HG02763 (cell line): ENCODE measurements around the gene ZNF444.

Source experiments
- ATAC-seq: cut with Tn5 transposase; IDR thresholded peaks from one replicate; pipeline ENCODE4 v1.9.1; 2021; ENCODE audit warnings: mild to moderate bottlenecking, moderate library complexity; ENCODE audit not compliant: unreplicated experiment

ZNF444 gene

DNA sequence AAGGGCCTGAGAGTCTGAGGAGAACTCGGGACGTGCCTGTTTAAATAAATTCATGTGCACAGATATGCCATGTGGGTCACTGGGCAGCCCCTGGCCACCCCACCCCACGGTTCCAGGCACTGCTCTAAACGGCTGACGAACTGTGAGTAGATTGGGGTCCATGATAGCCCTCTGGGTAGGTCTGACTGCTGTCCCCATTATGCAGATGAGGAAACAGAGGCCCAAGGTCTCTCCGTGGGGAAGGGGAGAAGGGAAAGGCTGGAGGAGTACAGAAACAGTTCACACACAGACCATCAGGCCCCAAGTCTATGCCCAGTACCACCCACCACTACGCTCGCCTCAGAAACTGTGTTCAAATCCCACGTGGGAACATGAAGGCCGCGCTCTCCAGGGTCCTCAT lies 34.1 kb upstream of the ZNF444 start:
- ATAC-seq = no peak

DNA sequence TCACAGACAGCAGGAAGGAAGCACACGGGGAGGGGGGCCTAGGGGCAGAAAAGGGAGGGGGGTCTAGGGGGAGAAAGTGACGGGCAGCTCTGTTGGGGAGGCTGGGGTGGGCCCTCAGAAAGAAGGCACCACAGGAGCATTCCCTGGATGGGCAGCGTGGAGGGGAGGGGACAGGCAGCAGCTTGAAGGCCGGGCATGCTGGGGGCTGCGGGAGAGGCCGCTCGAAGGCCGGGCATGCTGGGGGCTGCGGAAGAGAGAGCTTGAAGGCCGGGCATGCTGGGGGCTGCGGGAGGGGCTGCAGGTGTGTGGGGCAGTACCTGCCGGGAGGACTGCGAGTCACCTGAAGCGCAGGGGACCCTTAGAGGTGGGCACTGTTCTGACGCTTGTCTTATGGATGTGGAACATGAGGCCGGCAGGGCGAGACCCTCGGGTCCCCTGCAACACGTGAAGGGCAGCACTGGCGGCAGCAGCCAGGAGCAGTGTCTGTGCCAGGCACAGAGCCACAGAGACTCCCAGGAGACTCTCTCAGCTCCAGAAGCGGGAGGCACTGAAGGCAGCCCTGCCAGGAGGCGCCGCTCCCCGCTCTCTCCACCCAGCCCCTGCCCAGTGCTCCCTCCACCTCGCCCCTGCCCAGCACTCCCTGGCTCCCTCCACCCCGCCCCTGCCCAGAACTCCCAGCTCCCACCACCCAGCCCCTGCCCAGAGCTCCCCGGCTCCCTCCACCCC lies 33.3 kb upstream of the ZNF444 start:
- ATAC-seq = no peak

DNA sequence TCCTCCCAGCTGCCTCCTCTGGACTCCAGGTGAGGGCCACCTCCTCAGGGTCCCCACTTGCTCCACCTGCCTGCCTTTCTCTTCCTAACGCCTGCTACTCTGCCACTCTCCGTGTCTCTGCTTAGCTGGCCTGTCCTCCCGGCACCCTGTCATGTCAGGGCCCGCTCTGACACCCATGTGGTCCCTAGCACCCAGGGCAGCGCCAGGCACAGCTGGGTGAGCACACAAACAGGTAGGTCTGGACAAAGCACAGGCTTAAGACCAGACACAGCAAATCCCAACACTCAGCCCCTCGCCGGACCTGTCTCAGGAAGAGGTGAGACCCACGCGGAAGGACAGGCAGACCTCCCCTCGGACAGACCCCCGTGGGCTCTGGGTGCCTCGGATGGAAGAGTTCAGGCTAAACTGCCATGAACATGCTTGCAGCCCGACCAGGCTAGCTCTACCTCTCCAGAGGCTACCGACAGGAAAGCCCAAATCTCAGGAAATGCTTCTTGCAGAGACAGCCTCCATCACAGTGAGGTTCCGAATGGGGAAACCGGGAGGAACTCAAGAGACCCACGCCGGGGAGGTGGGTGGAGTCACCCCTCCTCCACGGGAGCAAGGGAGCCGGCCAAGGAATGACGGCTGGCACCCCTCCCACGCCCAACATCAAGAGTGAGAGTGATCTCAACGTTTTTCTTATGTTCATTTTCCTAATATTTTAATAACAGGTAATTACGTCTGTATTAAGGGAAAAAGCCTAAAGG lies 32.5 kb upstream of the ZNF444 start:
- ATAC-seq = no peak

DNA sequence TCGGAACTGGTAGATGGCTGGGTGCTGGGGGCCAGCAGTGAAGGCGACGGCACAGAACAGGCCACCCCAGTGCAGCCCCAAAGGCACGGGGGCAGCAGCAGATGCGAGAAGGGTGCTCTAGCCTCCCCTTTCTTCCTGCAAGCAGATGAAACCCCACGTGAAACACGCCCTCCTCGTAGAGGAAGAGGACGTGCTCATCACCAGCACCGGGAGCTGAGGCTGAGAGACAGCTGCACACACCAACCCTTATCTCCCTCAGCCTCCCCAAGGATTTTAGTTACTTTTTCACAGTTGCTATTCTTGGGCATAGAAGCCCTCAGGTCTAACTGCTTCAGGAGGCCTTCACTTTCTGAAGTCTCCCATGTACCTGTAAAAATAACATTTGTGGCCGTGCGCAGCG lies 31.9 kb upstream of the ZNF444 start:
- no peak for ATAC-seq

DNA sequence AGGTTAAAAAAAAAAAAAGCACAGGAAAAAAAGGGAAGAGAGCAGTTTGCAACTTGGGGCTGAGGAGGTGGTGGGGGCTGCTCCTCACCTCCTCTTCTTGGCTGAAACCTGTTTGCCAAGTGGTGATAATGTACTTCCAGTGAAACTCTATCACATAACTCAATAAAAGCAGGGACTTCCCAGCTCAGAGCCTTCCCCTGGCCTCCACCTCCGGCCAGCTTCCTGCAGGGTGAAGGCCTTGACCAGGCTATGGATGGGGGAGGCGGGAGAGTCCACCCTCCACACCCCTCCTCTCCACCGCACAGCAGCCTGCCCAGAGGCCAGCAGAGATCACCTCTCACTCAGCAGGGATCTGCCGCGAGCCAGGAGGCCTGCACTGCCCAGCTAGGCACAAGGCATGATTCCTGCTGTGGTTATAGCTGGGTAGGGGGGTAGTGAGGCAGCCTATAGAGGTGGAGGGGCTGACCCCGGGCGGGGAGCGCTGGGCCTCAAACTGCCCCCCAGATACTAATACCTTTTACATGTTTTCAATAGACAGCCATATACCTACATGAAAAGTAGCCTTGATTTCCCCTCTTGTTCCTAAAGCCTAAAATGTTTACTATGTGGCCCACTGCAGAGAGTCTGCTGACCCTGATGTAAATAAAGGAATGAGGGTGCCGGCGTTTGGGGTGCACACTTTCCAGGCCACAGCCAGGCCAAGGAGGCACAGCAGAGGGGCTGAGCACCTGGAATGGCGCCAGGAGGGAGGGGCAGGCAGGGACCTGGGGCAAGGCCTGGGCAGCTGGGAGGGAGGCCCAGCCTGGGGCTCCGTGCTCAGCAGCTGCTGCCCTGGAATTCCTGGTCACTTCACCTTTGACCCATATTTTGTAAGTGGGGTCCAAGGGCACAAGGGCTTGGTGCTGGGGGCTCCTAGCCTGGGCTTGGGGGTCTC lies 30.3 kb upstream of the ZNF444 start:
- no peak for ATAC-seq

DNA sequence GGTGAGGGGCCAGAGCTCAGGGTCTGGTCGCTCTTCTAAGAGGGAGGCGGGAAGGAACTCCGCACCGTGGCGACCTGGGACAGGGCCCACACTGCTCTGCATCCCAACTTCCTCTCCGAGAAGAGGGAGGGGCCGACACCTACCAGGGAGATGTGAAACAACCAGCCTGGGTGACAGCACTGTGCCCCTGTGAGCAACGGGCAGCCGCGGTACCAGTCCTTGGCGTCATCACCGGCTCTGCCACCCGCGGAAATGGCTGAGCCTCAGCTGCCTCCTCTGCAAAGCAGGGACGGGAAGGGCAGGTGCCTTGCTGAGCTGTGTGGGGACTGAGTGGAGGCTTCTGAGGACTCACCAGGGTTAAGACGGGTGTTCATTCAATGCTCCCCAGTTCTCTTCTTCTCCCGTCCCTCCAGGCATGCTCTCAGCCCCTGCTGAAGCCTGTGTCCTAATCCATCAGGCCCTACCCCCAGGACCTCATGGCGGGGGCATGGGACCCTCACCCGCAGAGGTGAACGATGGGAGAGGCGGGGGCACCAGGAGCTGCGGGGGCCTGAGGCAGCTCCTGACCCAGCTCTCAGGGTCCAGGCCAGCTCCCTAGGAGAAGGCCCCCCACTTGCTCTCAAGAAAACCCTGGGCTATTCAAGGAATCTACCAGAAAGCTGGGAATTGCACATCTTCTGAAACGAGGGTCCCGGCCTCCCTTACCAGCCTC lies 29.3 kb upstream of the ZNF444 start:
- ATAC-seq = peak; percentile 70

DNA sequence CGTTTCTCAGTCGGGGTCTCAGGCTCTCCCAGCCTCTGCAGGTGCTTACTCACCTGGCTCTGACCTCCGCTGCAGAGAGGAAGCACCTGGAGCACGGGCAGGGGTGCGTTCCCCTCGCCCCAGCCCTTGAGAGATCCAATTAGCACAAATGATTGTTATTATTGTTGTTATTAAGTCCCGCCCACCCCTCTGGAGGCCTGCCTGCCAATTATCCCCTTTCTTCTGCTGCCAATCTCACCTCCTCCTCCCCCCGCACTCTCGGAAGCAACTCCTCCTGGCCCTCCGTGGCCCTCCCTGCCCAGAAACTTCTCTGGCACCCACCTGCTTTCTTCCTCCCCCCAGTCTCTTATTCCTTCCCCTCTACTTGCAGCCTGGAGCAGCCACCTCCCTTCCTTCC lies 28.8 kb upstream of the ZNF444 start:
- ATAC-seq = no peak

DNA sequence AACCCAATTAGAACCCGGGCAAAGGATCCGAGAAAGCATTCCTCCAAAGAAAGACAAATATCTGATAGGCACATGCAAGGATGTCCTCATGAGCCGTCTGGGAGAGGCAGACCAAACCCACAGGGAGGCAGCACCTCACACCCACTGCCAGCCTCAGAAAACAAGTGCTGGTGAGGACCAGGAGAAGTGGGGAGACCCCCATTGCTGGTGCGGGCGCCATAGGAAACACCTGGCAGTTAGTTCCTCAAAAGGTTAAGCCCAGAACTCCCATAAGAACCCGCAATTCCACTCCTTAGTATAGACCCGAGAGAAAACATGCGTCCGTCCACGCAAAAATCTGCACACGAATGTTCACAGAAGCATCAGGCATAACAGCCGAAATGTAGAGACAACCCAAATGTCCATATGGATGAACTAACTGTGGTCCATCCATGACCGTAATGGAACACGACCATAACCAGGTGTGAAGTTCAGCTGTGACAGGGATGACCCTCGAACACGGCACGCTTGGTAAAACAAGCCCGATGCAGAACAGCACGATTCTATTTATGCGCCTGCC lies 27.9 kb upstream of the ZNF444 start:
- no peak for ATAC-seq

DNA sequence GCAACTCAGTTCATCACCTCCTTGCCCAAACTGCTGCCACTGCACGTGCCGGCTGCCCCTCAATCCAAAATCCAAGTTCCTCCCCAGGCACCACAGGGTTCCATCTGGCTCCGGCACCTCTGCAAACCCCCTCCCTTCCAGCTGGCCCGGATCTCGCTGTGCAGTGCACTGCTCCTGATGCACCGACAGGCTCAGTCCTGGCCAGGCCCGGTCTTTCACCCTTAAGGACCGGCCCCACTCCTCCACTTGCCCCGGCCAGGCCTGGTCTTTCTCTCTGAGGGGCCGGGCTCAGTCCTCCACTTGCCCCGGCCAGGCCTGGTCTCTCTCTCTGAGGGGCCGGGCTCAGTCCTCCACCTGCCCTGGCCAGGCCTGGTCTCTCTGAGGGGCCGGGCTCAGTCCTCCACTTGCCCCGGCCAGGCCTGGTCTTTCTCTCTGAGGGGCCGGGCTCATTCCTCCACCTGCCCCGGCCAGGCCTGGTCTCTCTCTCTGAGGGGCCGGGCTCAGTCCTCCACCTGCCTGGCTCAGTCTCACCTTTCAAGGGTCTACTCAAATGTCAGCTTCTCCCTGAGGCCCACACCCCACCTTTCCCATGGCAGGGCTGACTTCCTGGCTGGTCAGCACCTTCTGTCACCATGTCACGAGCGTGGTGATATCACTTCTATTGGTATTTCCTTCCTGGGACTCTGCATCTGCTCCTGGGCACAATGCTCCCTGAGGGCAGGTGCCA lies 26.9 kb upstream of the ZNF444 start:
- no peak for ATAC-seq

DNA sequence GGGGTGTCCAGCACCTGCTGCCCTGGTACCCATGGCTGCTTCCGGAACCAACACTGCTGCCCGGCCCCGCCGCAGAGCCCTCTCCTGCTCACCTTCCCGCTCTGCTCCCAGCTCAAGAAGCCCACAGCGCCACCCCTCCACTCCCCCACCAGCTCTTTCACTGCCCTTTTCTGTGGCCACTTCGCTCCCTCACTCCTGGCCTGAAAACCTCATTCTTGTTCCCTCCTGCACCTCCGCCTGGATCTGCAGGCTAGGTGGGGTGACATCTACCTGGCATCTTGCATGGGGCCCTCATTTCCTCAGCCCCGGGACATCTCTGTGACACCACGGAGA lies 26.3 kb upstream of the ZNF444 start:
- ATAC-seq = no peak

DNA sequence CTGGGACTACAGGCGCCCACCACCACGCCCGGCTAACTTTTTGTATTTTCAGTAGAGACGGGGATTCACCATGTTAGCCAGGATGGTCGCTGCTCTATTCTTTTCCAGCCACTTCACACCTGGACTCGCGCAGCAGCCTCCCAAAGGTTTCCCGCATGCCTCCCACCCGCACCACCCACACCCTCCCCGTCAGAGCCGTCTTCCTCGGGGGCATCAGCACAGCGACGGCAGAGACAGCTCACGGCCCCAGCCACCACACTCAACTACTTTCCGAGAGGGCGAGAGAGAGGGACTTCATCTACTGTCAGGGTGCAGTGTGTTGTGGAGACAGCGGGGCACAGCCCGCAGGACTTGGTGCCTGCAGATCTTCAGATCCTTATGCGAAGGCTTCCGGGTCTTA lies 25.6 kb upstream of the ZNF444 start:
- no peak for ATAC-seq

DNA sequence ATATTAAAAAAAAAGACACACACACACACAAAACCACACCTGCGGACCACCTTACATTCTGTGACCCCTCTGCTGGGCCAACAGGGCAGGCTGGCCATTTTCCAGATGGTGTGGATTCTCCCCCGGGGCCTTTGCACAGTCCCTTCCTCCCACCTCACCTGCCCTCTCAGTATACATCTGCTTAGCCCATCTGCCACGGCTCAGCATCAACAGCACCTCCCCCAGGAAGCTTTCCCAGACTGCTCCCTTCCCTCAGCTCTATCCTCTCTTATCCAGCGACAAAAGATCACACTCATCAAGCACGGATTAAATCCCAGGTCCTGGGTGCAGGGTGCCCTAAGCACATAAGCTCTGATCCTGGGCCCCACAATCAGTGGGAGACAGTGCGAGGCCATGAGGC lies 24.5 kb upstream of the ZNF444 start:
- no peak for ATAC-seq

DNA sequence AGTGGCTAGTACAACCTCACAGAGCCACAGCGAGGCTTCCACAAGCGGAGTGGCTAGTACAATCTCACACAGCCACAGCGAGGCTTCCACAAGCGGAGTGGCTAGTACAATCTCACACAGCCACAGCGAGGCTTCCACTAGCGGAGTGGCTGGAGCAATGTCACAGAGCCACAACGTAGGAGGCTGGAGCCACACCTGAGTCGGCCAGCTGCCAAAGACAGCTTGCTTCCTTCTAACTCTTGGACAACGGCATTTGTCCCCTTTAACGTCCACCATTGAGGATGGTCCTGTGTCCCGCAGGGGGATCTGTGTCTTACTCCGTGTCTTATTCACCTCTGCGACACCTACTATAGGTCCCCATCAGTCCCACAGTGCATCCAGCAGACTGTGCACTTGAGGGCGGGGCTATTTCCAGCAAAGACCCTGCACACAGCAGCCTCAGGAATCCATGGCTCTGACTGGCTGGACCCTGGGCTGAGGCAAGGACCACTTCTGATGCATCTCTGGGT lies 23.7 kb upstream of the ZNF444 start:
- ATAC-seq = no peak

DNA sequence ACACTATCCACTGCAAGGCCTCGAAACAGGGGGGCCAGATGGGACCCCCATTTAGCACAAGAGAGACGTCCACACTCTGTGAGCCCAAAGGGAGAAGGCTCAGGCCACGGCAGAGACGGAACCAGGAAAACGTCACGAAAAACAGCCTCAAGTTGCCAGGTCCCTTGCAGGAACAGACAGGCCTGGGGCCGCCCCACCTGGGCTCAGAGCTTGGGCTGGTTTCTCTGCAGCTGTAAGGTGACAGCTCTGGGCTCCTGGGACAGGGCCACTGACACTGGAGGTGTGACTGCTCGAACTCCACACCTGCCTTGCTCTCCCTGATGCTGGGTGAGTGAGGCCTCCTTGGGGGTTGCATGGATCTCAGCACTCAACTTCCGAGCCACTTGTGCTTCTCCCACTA lies 23.2 kb upstream of the ZNF444 start:
- ATAC-seq = no peak

DNA sequence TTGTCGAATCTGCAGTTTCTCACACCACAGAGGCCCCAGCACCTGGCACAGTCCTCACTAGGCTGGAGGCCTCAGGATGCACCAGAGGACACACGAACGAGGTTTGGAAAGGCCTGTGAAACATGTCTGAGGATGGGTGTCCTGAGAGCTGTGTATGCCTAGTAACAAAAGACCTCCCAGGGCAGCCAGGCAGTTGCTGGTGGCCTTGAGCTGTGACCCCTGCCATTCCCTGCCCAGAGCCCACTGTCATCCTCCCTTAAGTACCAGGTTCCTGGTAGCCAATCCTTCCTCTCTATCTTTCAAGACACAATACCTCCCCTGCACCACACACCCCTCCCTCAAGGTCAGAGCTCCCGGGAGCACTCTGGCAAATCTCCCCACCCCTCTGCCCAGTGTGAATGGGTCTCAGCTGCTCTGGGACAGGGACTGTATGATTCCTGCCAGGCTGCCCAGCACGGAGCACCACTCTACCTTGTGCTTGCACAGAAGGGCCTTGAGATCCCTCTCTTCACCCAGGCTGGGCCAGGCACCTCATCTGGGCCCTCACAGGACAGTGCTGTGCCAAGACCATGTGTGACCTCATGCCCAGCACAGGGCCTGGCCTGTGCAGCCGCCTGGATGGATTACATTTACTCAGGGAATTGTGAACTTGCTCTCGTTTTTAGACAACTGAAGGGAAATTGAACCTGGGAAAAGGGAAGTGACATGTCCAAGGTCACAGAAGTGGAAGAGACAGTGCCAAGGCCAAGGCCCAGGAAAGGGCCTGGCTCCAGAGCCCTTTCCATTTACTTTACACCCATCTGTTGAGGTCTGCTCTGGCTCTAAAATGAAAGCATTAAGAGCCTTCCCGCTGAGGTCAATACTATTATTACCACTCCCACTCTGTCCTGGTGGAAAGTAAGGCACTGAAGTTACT lies 22.2 kb upstream of the ZNF444 start:
- ATAC-seq = no peak

DNA sequence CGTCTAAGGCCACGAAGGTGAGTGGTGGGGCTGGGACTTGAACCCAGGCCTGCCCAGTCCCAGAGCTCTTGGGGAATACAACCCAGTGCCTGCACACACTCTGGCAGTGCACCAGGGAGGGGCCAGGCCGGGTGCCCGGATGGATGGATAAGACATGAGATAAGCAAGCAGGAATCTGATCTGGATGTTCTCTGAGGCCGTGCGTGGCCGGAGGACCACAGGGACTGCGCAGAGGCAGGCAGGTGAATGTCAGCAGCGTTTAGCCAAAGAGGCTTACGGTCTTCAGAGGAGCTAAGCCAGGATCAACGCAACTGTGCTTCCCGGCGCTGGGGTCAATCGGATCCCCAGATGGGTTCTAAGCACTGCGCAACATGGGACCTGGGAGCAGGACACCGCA lies 21.5 kb upstream of the ZNF444 start:
- ATAC-seq = no peak

DNA sequence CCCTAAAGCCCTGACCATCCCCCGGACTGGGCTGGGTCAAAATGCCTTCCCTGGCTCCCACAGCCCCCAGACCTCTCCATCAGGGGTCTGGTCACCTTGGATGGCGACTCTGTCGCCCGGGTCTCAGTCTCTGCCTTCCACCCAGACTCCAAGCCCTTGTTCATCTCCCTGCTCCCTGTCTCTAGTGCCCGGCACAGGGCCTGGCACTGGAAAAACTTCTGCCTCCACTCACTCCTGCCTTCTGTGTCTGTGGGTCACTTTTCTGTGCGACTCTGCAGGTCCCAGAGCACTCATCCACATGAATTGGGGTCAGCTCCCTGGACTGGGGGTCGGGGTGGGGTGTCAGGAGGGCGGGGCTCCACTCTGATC lies 21.1 kb upstream of the ZNF444 start:
- ATAC-seq = no peak

DNA sequence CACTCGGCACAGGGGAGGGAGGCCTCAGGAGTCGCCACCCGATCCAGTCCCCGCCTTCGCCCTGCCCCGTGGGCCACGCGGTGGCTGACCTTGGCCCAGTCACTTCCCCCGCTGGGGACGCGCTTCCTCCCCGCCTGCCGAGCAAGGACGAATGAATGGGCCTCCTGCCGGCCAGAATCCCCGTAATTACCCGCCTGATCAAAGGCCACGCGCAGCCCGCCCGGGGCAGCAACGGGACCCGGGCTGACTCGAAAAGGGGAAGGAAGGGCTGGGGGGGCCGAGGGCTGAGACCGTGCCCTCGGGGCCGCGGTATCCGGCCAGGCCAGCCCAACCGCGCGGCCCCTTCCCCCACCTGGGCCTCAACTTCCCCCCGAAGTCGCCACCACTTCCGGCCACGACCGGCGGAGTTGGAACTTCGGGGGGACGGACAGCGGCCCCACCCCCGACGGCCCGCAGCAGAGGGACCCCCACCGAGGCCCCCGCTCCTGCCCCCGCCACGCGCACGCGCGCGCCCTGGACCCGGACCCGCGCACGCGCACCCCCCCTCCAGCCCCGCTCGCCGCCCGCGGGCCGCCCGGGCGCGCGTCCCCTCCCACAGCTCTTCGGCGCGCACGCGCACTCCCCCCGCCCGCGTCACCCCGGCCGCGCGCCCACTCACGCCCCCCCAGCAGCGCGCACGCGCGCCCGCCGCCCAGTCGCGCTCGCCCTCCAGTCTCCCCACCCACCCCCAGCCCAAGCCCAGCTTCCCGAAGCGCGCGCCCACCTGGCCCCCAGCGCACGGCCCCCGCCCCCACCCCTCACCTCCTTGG lies 20.5 kb upstream of the ZNF444 start:
- ATAC-seq = peak; percentile 32
